ENCODE results near the gene THSD4. TPM values are rescaled to one million over a fixed set of nuclear protein-coding genes. Genes with fewer than 3 reads are reported as not detected.

Gene THSD4
- total RNA-seq, 2 experiments from 2014 or later = not detected

DNA sequence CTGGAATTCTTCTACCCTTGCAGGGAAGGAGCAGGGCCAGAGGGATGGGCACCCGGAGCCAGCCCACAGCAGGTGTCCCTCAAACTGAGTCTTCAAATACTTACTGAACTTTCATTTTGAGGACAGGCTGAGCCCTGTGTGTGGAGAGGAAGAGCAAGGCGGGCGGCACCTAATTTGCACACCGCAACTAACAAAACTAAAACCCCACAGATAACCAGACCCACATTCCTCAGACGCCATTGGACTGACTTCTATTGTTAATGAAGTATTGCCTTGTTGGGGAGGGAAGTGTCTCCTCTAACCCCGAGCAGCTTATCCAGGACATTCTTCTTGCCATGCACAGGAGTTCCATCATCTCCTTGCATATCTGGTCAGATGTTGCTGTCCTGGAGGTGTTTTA lies 589.9 kb downstream of the THSD4 start:
- H3K27ac Mint-ChIP-seq = no peak overlapping the region

DNA sequence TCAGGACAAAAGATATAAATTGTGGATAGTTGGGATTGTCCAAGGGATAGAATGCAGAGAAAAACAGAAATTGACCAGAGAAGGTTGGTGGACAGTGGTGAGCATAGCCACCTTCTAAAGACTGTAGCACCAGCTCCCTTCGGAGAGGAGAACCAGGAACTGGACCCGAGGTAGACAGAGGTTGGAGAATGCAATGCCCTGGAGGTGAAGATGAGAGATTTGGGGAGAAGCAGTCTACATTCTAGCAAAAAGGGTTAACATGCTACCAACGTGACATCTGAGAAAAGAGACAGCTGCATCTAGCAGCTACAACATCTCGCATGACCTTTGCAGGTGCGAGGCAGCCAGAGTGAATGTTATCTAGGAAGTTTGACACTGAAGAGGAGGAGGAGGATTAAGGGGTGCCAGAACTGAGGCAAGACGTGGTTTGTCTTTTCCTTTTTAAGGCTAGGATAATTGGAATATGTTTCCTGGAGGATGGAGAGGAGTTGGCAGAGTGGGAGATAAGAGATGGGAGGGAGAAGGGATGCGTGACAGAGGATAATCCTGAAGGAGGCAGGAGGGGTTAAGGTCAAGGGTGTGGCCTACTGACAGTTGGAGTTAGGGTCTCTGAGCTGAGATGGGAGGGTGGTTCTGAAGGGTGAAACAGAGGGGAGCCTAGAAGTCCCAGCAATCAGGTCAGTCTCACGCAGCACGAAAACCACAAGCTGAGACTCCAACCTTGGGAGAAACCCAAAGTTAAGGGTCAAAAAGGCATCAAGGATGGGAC lies 591.4 kb downstream of the THSD4 start:
- H3K4me3 Mint-ChIP-seq = no peak overlapping the region
- intact Hi-C loops (cut with micrococcal nuclease) = no loop called here
- H3K36me3 Mint-ChIP-seq = no peaks in the 10 kb centered on the region
- H3K4me1 Mint-ChIP-seq (ENCODE audit: low read depth) = no peaks in the 10 kb centered on the region
- ChIA-PET POLR2A (no interaction called here), CTCF (interaction anchor here (1.0 kb wide), 1 partner anchor 95 kb away, joined by 3 read pairs; no protein-coding TSS in a partner anchor)
- DNase-seq = no peak
- H3K27me3 Mint-ChIP-seq = peaks cover 14% of the 10 kb centered on the region
- no peak overlapping the region for H3K27ac Mint-ChIP-seq
- no peaks in the 10 kb centered on the region for H3K9me3 Mint-ChIP-seq

More for the DNA sequence above, 589.9 kb downstream of the THSD4 start:
- no peaks in the 10 kb centered on the region for H3K9me3 Mint-ChIP-seq
- ChIA-PET CTCF (no interaction called here), POLR2A (no interaction called here)
- intact Hi-C loops (cut with micrococcal nuclease) = no loop called here
- DNase-seq = no peak
- peaks cover 13% of the 10 kb centered on the region for H3K27me3 Mint-ChIP-seq
- H3K4me3 Mint-ChIP-seq = no peak overlapping the region
- no peaks in the 10 kb centered on the region for H3K36me3 Mint-ChIP-seq
- no peaks in the 10 kb centered on the region for H3K4me1 Mint-ChIP-seq (ENCODE audit: low read depth)

DNA sequence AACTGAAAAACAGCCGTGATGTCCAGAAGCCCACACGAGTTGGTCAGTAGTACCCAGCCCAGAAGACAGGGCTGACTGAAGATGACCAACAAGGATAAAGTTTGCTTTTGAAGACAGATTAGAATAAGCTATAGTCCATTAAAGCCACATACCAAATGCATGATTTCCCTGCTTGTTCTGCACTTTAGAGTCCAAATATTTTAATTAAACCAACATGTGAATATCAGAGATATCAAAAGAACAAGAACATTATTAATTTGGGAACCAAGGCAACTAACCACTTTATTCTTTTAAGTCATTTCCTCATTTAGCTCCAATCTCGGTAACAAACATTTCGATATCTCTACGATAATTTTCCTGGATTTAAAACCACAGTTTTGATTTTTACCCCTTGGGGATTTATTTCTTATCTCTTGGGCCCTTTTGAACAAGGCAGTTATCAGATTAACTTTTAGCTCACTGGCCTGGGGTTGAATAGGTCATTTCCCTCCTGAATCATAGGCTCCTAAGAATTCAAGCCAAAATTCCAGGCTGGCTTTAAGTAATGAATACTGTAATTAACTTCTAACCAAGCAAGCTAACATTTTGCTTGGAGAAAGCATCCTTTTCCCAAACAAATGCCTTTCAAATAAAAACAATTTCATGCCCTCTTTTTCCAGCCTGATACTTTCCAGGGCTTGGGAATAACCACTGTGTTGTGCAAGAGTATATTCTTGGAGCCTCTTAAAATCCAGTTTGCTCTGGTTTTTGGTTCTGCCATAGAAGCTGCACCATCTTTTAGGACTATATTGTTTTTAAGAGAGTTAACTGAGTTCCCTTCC lies 592.2 kb downstream of the THSD4 start:
- Mint-ChIP-seq H3K9me3 (no peaks in the 10 kb centered on the region), H3K27me3 (peaks cover 17% of the 10 kb centered on the region), H3K4me3 (no peak overlapping the region), H3K36me3 (no peaks in the 10 kb centered on the region), H3K4me1 (ENCODE audit: low read depth) (peaks cover 2% of the 10 kb centered on the region), H3K27ac (no peak overlapping the region)
- DNase-seq = no peak
- CTCF ChIA-PET = interaction anchor here (0.9 to 1.0 kb wide), 2 partner anchors 36 to 94 kb away, joined by 3 to 4 read pairs; no protein-coding TSS in a partner anchor
- intact Hi-C loops (cut with micrococcal nuclease) = no loop called here
- POLR2A ChIA-PET = no interaction called here

DNA sequence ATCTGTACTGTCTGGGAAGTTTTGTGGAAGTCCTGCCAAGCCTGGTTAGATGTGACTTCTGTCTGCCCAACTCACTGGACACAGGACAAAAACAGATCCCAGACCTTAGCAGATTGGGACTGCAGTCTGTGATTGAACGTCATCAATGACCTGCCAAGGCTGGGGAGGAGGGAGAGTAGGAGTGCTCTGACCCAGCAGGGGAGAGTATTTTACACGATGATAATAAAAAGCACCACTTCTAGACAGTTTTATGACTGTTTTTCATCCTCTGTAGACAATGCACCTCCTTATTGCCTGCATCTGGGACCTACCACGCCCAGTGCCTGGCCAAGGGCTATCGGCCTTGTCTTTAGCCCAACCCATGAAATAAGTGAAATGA lies 592.8 kb downstream of the THSD4 start:
- CTCF ChIA-PET = interaction anchor here (0.9 kb wide), 1 partner anchor 36 kb away, joined by 4 read pairs; no protein-coding TSS in a partner anchor

DNA sequence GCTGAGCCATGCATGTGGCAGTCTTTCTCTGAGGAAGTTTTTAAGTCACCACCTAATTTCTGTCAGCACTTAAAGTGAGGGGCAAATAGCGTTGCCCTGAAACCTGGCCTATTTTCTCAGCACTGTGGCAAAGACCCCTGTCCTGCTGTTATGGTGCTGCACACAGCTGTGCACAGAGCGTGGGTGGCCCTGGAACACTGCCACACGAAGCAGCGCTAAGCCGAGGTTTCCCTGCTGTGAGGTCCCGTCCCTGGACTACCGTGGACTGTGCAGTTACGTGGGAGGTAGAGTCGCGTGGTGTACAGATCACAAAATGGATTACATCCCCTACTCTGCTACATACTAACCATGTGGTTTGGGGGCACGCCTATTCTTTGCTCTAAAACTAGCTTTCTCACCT lies 593.5 kb downstream of the THSD4 start:
- ChIA-PET POLR2A (no interaction called here), CTCF (no interaction called here)
- peaks cover 2% of the 10 kb centered on the region for H3K4me1 Mint-ChIP-seq (ENCODE audit: low read depth)

More for the DNA sequence above, 592.8 kb downstream of the THSD4 start:
- no peaks in the 10 kb centered on the region for H3K9me3 Mint-ChIP-seq
- peaks cover 17% of the 10 kb centered on the region for H3K27me3 Mint-ChIP-seq
- H3K4me3 Mint-ChIP-seq = no peak overlapping the region
- H3K27ac Mint-ChIP-seq = no peak overlapping the region
- no peaks in the 10 kb centered on the region for H3K36me3 Mint-ChIP-seq
- intact Hi-C loops (cut with micrococcal nuclease) = no loop called here
- DNase-seq = no peak
- POLR2A ChIA-PET = no interaction called here
- H3K4me1 Mint-ChIP-seq (ENCODE audit: low read depth) = peaks cover 2% of the 10 kb centered on the region

DNA sequence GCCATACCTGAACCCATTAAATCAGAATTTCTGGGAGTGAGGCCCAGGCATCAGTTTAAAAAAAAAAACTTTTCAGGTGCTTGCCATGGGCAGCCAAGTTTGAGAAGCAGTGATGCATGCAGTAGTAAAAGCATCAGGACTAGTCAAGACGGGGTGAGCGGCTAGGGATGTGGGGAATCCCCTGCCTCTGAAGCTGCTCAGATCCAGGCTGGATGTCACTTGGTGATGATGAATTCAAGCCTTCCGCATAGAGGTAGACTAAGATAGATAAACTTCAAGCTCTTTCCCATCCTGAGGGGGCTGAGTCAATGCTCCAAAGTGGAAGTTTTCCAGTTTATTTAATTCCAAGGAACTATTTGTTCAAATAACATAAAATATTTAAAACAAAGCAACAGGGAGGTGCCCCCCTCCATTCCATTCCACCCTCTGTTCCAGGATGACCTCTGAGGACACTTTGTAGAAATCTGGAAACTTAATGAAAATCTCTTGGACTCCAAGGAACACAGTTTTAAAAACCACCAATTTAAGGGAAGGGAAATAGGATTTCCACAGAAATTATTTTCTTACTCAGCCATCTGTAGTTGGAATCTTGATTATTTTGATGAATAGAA lies 594.6 kb downstream of the THSD4 start:
- Mint-ChIP-seq H3K36me3 (no peaks in the 10 kb centered on the region), H3K4me3 (no peak overlapping the region), H3K27ac (no peak overlapping the region), H3K4me1 (ENCODE audit: low read depth) (peaks cover 2% of the 10 kb centered on the region), H3K27me3 (peaks cover 19% of the 10 kb centered on the region), H3K9me3 (no peaks in the 10 kb centered on the region)
- no peak for DNase-seq
- ChIA-PET CTCF (no interaction called here), POLR2A (no interaction called here)
- intact Hi-C loops (cut with micrococcal nuclease) = no loop called here

More for the DNA sequence above, 593.5 kb downstream of the THSD4 start:
- Mint-ChIP-seq H3K4me3 (no peak overlapping the region), H3K9me3 (no peaks in the 10 kb centered on the region), H3K36me3 (no peaks in the 10 kb centered on the region), H3K27me3 (peaks cover 19% of the 10 kb centered on the region), H3K27ac (no peak overlapping the region)
- intact Hi-C loops (cut with micrococcal nuclease) = no loop called here
- DNase-seq = no peak

DNA sequence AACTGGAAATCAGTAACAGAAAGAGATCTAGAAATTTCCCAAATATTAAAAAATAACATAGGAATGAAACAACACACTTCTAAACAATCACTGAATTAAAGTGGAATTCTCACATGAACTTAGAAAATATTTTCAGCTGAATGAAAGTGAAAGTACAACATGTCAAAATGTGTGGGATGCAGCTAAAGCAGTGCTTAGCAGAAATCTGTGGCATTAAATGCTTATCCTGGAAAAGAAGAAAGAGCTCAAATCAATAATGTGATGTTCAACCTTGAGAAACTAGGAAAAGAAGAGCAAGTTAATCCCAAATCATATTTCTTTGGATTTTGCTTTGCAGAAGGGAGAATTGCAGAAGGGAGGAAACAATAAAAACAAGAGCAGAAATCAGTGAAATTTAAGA lies 596.9 kb downstream of the THSD4 start:
- DNase-seq = no peak
- CTCF ChIA-PET = no interaction called here

DNA sequence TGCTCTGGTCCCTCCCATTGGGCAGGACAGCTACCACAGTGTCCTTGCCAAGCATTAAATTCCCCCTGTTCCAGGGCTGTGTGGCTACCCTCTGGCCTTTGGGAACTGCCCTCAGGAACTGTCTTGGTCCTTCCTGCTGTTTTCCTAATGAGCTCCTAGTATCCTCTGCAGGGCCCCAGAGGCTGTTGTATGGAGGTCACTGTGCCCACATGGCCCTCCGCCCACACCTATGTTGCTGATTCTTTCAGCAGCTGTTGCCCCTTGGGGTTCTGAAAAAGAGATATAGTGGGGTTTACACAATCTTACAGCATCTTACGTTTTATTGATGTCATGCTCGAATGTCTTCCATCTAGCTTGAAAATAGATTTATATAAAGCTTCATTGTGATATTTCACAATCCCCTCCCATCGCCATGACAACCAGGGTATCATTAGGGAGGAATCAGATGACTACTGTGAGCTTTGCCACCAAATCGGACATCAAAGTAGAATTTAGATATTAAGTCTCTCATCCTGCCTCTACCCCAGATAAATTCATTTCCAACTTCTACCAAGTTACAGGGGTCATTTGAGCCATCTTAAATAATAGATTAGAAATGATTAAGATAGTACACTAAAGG lies 598.0 kb downstream of the THSD4 start:
- ChIA-PET POLR2A (no interaction called here), CTCF (no interaction called here)

More for the DNA sequence above, 596.9 kb downstream of the THSD4 start:
- H3K4me3 Mint-ChIP-seq = no peak overlapping the region
- intact Hi-C loops (cut with micrococcal nuclease) = no loop called here
- H3K9me3 Mint-ChIP-seq = no peaks in the 10 kb centered on the region
- POLR2A ChIA-PET = no interaction called here
- H3K4me1 Mint-ChIP-seq (ENCODE audit: low read depth) = peaks cover 2% of the 10 kb centered on the region
- no peaks in the 10 kb centered on the region for H3K36me3 Mint-ChIP-seq
- H3K27me3 Mint-ChIP-seq = peaks cover 6% of the 10 kb centered on the region
- H3K27ac Mint-ChIP-seq = no peak overlapping the region

DNA sequence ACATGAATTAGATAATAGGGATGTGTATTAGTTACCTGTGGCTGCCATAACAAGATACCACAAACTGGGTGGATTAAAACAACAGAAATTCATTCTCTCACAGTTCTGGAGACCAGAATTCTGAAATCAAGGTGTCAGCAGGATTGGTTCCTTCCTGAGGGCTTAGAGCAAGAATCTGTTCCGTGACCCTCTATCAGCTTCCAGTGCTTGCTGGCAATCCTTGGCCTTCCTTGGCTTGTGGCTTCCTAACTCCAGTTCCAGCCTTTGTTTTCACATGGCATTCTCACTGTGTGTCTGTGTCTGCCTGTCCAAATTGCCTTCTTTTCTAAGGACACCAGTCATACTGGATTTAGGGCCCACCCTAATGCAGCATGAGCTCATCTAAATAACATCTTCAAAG lies 600.6 kb downstream of the THSD4 start:
- DNase-seq = no peak
- ChIA-PET POLR2A (no interaction called here), CTCF (no interaction called here)
- no peaks in the 10 kb centered on the region for H3K36me3 Mint-ChIP-seq
- no peak overlapping the region for H3K4me3 Mint-ChIP-seq
- H3K27me3 Mint-ChIP-seq = peaks cover 7% of the 10 kb centered on the region
- H3K9me3 Mint-ChIP-seq = no peaks in the 10 kb centered on the region
- H3K4me1 Mint-ChIP-seq (ENCODE audit: low read depth) = peaks cover 2% of the 10 kb centered on the region
- no peak overlapping the region for H3K27ac Mint-ChIP-seq
- intact Hi-C loops (cut with micrococcal nuclease) = no loop called here

More for the DNA sequence above, 598.0 kb downstream of the THSD4 start:
- Mint-ChIP-seq H3K27ac (no peak overlapping the region), H3K4me1 (ENCODE audit: low read depth) (peaks cover 2% of the 10 kb centered on the region), H3K27me3 (peaks cover 6% of the 10 kb centered on the region), H3K36me3 (no peaks in the 10 kb centered on the region), H3K4me3 (no peak overlapping the region), H3K9me3 (no peaks in the 10 kb centered on the region)
- no peak for DNase-seq
- intact Hi-C loops (cut with micrococcal nuclease) = no loop called here

DNA sequence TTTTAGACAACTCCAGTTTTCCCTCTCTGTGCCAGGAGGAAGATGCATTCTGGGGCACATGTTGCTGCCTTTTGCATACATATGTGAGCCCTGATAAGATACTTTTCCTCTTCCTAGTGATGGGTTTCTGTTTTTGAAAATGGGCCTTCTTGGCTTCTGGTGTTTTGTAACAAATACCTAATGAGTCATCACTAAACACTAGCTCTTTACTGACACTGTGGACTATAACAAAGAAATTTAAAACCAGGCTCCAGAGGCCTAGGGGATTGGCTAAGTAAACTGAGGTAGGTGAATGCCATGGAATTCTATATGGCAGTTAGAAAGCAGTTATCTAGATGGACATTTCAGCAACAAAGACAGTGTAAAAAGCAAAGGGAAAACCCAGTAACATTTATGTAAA lies 601.7 kb downstream of the THSD4 start:
- no peak for DNase-seq
- CTCF ChIA-PET = no interaction called here
- no peak overlapping the region for H3K27ac Mint-ChIP-seq
- H3K27me3 Mint-ChIP-seq = peaks cover 7% of the 10 kb centered on the region
- no peak overlapping the region for H3K4me3 Mint-ChIP-seq
- POLR2A ChIA-PET = no interaction called here
- no peaks in the 10 kb centered on the region for H3K36me3 Mint-ChIP-seq
- no peaks in the 10 kb centered on the region for H3K9me3 Mint-ChIP-seq
- intact Hi-C loops (cut with micrococcal nuclease) = no loop called here
- H3K4me1 Mint-ChIP-seq (ENCODE audit: low read depth) = peaks cover 2% of the 10 kb centered on the region

DNA sequence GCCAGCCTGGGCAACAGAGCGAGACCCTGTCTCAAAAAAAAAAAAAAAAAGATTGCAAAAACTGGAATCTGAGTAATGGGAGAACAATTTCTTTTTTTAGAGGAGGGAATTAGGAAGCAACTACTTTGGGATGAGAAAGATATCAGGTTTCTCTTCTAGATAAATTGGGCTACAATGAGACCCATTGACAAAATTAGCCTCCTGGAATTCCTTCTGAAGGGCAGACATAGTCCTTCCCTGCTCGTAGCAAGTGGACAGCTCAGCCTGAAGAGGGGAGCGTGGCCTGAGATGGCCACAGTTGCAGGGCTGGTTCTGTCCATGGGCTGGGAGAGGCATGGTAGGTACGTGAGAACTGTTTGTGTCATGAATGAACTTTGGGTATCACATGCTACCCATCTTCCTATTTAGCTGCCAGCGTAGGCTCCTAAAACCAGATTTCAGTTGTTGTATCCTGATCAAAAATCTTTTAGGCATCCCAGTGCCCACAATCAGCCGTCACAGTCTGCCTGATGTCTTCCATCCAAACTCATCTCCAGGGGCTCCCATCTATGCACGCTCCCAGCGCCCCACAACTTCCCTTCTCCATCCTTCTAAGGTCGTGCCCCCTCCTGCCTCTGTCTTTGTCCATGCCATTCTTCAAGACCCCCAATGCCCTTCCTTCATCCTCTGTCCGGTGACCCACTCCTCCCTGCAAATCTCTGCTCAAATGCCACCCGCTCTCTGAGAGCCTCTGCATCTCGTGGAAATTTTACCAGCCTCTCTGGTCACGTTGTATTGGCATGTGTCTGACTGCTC lies 603.0 kb downstream of the THSD4 start:
- CTCF ChIA-PET = no interaction called here
- no peaks in the 10 kb centered on the region for H3K4me1 Mint-ChIP-seq (ENCODE audit: low read depth)
- POLR2A ChIA-PET = no interaction called here
- no peak overlapping the region for H3K4me3 Mint-ChIP-seq
- H3K36me3 Mint-ChIP-seq = no peaks in the 10 kb centered on the region
- no peaks in the 10 kb centered on the region for H3K9me3 Mint-ChIP-seq
- H3K27me3 Mint-ChIP-seq = peaks cover 5% of the 10 kb centered on the region
- DNase-seq = no peak
- H3K27ac Mint-ChIP-seq = no peak overlapping the region
- intact Hi-C loops (cut with micrococcal nuclease) = no loop called here

Data from activated CD4-positive, alpha-beta memory T cell treated with anti-CD3 and anti-CD28 coated beads for 36 hours (primary cell).